HG02588 (cell line): ENCODE results near the gene OR2C1.

Source experiments
- ATAC-seq: cut with Tn5 transposase; IDR thresholded peaks from one replicate; pipeline ENCODE4 v1.9.1; 2021; ENCODE audit warnings: mild to moderate bottlenecking, moderate library complexity; ENCODE audit not compliant: unreplicated experiment

OR2C1 gene

GRCh38 chr16:3389663-3390338 lies 34.1 kb downstream of the OR2C1 start:
- no peak for ATAC-seq

DNA sequence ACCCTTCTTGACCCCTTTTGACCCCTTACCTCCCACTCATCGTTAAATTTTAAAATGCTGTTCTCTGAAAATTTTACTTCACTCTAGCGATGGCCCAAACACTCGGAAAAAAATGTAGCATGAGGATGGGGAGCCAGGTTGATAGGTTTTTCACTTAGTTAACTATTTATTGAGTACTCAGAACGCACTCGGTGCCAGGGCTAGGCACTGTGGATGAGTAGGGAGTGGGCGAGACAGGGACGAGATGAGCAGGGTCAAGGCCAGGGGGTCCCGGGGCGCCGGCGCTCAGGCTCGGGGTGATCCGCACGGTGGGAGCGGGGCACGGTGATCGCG lies 44.7 kb downstream of the OR2C1 start:
- no peak for ATAC-seq

GRCh38 chr16:3400779-3401688 lies 45.3 kb downstream of the OR2C1 start, which contains the start of the genes ZNF174 and ZSCAN32:
Gene ZNF174 (plus strand): TSS chr16:3401215. CDS start chr16:3402005, 790 bp downstream.
Gene ZSCAN32 (minus strand): TSS chr16:3401004. CDS start chr16:3397557, 3,447 bp downstream.
- ATAC-seq = peak; percentile 93

DNA sequence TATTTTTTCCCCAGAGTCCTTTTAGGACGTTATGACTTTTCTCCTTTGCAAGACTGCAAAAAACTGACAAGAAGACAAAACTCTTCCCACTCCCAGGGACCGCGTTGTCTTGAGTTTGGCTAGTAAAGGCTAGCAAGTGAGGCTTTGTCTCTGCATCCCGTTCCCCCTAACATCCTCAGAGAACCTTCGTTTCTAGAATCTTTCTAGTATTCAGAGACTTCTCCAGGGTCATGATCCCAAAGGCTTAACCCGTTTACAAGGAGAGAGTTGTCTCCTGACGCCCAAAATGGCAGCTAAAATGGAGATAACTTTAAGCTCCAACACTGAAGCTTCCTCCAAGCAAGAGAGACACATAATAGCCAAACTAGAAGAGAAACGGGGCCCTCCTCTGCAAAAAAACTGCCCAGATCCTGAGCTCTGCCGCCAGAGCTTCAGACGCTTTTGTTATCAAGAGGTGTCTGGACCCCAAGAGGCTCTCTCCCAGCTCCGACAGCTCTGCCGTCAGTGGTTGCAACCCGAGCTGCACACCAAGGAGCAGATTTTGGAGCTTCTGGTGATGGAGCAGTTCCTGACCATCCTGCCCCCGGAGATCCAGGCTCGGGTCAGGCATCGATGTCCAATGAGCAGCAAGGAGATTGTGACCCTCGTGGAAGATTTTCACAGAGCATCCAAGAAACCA lies 46.2 kb downstream of the OR2C1 start:
- no peak for ATAC-seq
